ENCODE results near the gene PRKN. TPM values are rescaled to one million over a fixed set of nuclear protein-coding genes. Genes with fewer than 3 reads are reported as not detected.

Gene PRKN
- total RNA-seq, 1 donor from 2014 or later: not detected

DNA sequence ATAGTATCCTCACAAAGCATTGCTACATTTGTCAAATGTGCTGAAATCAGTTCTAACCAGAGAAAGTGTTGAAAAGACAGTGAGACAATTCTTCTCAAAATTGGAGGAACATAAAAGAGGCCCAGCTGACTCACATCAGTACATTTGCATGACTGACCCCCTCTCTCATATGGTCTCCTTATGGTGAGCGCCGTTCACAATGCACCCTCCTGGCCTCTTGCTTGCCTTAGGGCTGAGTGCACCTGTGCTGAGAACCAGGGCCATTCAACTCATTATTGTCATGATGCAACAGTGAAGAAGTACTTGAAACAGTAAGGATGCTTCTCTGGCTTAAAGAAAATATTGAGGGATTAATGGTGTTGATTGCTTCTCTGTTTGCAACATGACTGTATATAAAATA is 1078.5 kb downstream of the PRKN start:
- Mint-ChIP-seq H3K36me3 (ENCODE audit: low read depth) (no peaks in the 10 kb centered on the region), H3K27me3 (ENCODE audit: insufficient read depth) (no peaks in the 10 kb centered on the region), H3K4me1 (ENCODE audit: low read depth) (no peaks in the 10 kb centered on the region), H3K9me3 (no peaks in the 10 kb centered on the region), H3K27ac (no peak overlapping the region), H3K4me3 (no peak overlapping the region)
- no peak for DNase-seq (ENCODE audit: low spot score)
- intact Hi-C loops (cut with micrococcal nuclease): no loop called here

DNA sequence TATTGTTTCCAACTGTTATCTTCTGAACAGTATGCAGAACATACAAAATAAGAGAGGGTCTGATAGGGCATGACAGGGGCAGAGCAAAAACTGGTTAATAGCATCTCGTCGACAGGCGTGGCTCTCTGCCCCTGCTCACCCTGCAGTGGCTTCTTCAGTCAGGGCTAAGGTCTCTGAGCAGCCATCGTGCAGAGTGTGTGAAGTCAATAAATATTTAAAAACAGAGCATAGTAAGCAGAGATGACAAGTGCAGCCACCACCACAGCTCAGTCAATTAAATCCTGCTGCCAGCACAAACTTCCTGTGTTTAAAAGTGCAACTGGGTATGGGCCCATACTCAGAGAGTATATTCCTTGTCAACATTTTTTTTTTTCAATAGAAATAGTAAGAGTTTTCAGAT is 1080.3 kb downstream of the PRKN start:
- Mint-ChIP-seq H3K27me3 (ENCODE audit: insufficient read depth) (no peaks in the 10 kb centered on the region), H3K36me3 (ENCODE audit: low read depth) (no peaks in the 10 kb centered on the region), H3K4me3 (no peak overlapping the region), H3K9me3 (no peaks in the 10 kb centered on the region), H3K4me1 (ENCODE audit: low read depth) (no peaks in the 10 kb centered on the region), H3K27ac (no peak overlapping the region)
- intact Hi-C loops (cut with micrococcal nuclease): no loop called here
- DNase-seq (ENCODE audit: low spot score): no peak

DNA sequence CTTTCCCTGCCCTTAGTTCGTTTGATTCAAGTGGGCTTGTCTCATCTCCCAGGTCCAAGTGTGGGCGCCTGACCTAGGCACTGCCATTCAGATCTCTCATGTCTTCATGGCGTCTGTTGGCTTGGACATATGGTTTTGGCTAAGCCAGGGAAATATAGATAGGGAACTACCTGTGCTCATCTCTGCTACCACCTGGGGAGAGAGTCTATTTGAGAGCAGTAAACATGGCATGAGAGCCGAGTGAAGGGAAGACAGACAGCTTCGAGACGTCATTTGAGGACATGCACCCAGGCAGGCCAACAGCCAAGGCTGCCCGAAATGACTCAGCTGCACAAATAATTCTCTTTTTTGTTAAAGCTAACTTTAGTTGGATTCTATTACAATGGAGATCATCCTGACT is 1083.0 kb downstream of the PRKN start:
- H3K36me3 Mint-ChIP-seq (ENCODE audit: low read depth): no peaks in the 10 kb centered on the region
- no peaks in the 10 kb centered on the region for H3K27me3 Mint-ChIP-seq (ENCODE audit: insufficient read depth)
- H3K27ac Mint-ChIP-seq: no peak overlapping the region
- no peak for DNase-seq (ENCODE audit: low spot score)
- H3K4me3 Mint-ChIP-seq: no peak overlapping the region
- intact Hi-C loops (cut with micrococcal nuclease): no loop called here
- H3K4me1 Mint-ChIP-seq (ENCODE audit: low read depth): no peaks in the 10 kb centered on the region
- H3K9me3 Mint-ChIP-seq: peaks cover 1% of the 10 kb centered on the region

DNA sequence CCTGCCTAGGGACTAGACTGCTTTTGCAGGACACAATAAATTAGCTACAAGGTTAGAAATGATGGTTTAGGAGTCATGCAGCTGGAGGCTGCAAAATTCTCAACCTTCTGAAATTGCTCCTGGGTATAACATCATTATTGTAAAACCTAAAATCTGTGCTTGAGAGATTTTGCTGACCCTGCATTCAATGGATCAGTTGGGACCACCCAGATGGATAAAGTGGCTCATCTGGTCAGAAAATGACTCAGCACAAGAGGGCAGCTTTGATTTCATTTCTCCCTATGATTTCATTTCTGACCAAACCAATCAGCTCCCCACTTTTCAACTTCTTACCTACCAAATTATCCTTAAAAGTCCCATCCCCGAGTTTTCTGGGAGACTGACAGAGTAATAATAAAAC is 1086.4 kb downstream of the PRKN start:
- H3K4me3 Mint-ChIP-seq: no peak overlapping the region
- intact Hi-C loops (cut with micrococcal nuclease): no loop called here
- H3K36me3 Mint-ChIP-seq (ENCODE audit: low read depth): no peaks in the 10 kb centered on the region
- no peak overlapping the region for H3K27ac Mint-ChIP-seq
- H3K9me3 Mint-ChIP-seq: peaks cover 9% of the 10 kb centered on the region
- H3K4me1 Mint-ChIP-seq (ENCODE audit: low read depth): no peaks in the 10 kb centered on the region
- H3K27me3 Mint-ChIP-seq (ENCODE audit: insufficient read depth): no peaks in the 10 kb centered on the region
- no peak for DNase-seq (ENCODE audit: low spot score)

DNA sequence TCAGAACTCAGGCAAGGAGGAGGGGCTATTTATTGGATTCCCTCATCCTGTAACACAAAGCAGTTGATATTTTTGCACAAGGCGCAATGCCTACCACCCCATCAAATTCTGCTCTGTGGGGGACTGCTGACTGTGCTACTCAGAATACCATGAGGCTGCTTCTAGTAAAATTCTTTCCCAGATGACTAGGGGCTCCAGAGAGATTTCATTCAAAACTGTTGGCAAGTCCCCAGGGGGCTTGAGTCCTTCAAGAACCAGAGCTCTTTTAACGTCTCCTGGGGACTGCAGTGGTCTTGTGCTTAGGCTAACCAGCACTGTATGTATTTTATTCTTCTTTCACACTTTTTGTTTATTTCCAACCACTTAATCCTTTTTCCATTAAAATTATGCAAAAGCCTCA is 1087.8 kb downstream of the PRKN start:
- H3K27ac Mint-ChIP-seq: no peak overlapping the region
- H3K4me3 Mint-ChIP-seq: no peak overlapping the region
- no peaks in the 10 kb centered on the region for H3K27me3 Mint-ChIP-seq (ENCODE audit: insufficient read depth)
- no peaks in the 10 kb centered on the region for H3K36me3 Mint-ChIP-seq (ENCODE audit: low read depth)
- intact Hi-C loops (cut with micrococcal nuclease): no loop called here
- peaks cover 9% of the 10 kb centered on the region for H3K9me3 Mint-ChIP-seq
- no peak for DNase-seq (ENCODE audit: low spot score)
- H3K4me1 Mint-ChIP-seq (ENCODE audit: low read depth): no peaks in the 10 kb centered on the region

DNA sequence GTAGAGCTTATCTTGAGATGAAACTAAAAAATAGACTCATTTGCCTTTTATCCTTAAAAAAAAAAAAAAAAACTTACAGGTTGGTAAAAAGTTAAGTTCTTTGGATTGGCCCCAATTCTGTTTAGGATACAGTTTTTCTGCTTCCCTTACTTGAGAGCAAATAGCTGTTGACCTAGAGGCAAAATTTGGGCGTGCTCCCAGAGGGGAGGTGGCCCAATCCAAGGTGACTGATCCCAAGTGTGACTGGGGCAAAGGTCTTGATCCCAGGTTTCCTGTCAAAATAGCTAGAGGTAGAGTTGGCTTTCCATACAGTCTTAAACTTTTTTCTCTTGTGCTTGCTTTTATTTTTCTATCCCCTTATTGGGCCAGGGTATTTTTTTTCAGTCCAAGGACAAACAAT is 1089.9 kb downstream of the PRKN start:
- no peak overlapping the region for H3K27ac Mint-ChIP-seq
- H3K27me3 Mint-ChIP-seq (ENCODE audit: insufficient read depth): no peaks in the 10 kb centered on the region
- DNase-seq (ENCODE audit: low spot score): no peak
- no peak overlapping the region for H3K4me3 Mint-ChIP-seq
- no peaks in the 10 kb centered on the region for H3K4me1 Mint-ChIP-seq (ENCODE audit: low read depth)
- peaks cover 9% of the 10 kb centered on the region for H3K9me3 Mint-ChIP-seq
- H3K36me3 Mint-ChIP-seq (ENCODE audit: low read depth): no peaks in the 10 kb centered on the region
- intact Hi-C loops (cut with micrococcal nuclease): no loop called here

DNA sequence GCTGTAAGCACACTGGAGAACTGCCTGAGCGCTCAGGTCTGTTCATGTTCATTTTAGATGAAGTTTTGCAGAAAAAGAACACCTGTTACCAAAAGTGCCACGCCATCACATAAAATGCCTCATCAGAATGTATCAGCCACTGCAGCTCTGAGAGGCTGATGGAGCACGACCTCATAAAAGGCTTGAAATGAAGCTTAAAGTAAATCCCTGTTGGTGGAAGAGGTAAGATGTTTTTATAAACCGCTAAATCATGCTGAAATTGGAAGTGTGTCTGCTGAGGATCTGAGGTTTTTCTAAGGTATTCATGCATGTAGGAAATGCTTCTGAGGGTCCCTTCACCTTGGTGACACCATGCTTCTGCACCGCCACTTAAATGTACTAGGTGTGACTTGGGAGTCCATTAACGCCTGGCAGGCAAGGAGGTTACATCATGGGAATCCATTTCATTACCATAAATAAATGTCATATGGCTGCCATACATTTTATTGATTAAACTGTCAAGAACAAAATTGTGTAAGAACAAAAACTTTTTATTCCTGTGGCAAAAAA is 1090.6 kb downstream of the PRKN start:
- H3K4me3 Mint-ChIP-seq: no peak overlapping the region
- DNase-seq (ENCODE audit: low spot score): no peak
- H3K9me3 Mint-ChIP-seq: peaks cover 9% of the 10 kb centered on the region
- H3K27ac Mint-ChIP-seq: no peak overlapping the region
- intact Hi-C loops (cut with micrococcal nuclease): no loop called here
- H3K27me3 Mint-ChIP-seq (ENCODE audit: insufficient read depth): no peaks in the 10 kb centered on the region
- no peaks in the 10 kb centered on the region for H3K4me1 Mint-ChIP-seq (ENCODE audit: low read depth)
- no peaks in the 10 kb centered on the region for H3K36me3 Mint-ChIP-seq (ENCODE audit: low read depth)

DNA sequence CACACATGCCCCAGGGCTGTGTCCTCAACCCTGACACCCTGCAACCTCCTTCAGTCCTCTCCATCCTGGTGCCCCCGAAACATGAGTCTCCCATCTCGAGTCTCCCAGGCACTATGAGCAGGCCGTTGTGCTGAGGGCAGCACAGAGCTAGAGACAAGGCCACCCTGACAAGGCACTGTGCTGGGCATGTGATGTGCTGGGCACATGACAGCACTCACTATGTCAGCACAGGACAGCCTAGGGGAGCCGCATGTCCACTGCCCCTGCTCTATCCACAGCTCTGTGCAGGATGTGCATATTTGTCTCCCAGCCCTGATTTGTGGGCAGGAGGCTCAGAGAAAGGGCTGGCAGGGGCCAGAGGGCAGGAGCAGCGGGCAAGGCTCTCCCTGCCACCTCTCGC is 1091.6 kb downstream of the PRKN start:
- Mint-ChIP-seq H3K9me3 (peaks cover 9% of the 10 kb centered on the region), H3K4me1 (ENCODE audit: low read depth) (no peaks in the 10 kb centered on the region), H3K36me3 (ENCODE audit: low read depth) (no peaks in the 10 kb centered on the region), H3K27me3 (ENCODE audit: insufficient read depth) (no peaks in the 10 kb centered on the region), H3K27ac (no peak overlapping the region), H3K4me3 (no peak overlapping the region)
- intact Hi-C loops (cut with micrococcal nuclease): no loop called here
- no peak for DNase-seq (ENCODE audit: low spot score)

DNA sequence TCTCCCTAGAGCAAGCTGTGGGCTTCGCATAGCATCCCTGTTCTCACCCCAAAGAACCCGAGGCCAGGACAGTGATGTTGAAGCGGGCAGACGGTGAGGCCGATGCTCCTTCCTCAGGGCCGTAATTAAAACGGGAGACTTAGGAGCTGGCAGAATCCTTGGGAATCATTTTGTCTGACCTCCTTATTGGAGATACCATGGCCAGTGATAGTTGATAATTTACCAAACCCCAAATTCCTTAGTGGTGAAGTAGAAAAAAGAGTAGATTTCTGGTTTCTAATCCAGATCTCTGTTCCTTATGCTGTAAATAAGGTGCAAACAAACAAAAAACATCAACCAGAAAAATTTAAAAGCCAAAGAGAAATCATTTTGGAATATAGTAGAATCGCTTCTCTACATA is 1092.7 kb downstream of the PRKN start:
- no peak for DNase-seq (ENCODE audit: low spot score)
- no peak overlapping the region for H3K4me3 Mint-ChIP-seq
- peaks cover 9% of the 10 kb centered on the region for H3K9me3 Mint-ChIP-seq
- no peaks in the 10 kb centered on the region for H3K36me3 Mint-ChIP-seq (ENCODE audit: low read depth)
- intact Hi-C loops (cut with micrococcal nuclease): no loop called here
- H3K4me1 Mint-ChIP-seq (ENCODE audit: low read depth): no peaks in the 10 kb centered on the region
- H3K27ac Mint-ChIP-seq: no peak overlapping the region
- H3K27me3 Mint-ChIP-seq (ENCODE audit: insufficient read depth): no peaks in the 10 kb centered on the region

DNA sequence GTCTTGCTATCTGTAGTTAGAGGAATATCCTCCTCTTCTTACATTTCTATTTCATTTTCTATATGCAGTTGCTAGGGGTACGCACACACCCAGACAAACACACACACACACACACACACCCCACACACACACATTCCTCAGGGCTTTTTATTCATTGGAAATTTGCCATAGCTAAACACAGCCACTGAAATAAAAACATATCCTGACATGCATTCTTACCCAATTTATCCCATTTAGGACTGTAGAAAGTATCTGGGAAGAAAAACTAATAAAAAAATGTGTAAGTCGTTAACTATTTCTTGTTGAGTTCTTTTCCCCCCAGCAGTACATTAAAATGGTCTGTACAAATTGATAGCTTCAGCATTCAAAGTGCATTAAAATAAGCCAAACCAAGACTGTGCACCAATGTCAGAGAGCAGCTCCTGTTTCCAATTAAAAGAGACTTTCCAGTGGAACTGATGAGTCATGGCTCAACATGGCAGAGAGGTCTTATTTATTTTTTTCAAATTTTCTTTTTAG is 1095.8 kb downstream of the PRKN start:
- H3K27me3 Mint-ChIP-seq (ENCODE audit: insufficient read depth): no peaks in the 10 kb centered on the region
- no peaks in the 10 kb centered on the region for H3K9me3 Mint-ChIP-seq
- no peaks in the 10 kb centered on the region for H3K36me3 Mint-ChIP-seq (ENCODE audit: low read depth)
- intact Hi-C loops (cut with micrococcal nuclease): no loop called here
- no peaks in the 10 kb centered on the region for H3K4me1 Mint-ChIP-seq (ENCODE audit: low read depth)
- DNase-seq (ENCODE audit: low spot score): no peak
- H3K27ac Mint-ChIP-seq: no peak overlapping the region
- no peak overlapping the region for H3K4me3 Mint-ChIP-seq

DNA sequence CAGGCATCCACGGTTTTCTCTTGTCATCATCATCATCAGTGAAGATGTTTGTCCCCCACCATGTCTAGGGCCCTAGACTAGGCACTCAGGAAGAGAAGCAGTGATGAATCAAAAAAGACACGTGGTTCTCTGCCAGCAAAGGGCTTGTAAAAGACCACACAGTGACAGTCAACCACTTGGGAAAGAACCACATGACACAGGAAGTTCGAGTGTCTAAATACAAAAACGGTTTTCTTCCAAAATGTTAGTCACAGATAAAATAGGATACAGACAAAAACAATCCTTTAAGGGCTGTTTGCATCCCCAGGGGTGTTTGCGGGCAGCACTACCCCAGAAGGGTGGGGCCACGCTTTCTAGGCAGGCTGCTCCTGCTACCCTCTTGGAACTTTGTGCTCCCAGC is 1096.9 kb downstream of the PRKN start:
- H3K27me3 Mint-ChIP-seq (ENCODE audit: insufficient read depth): no peaks in the 10 kb centered on the region
- H3K4me3 Mint-ChIP-seq: no peak overlapping the region
- DNase-seq (ENCODE audit: low spot score): no peak
- no peaks in the 10 kb centered on the region for H3K36me3 Mint-ChIP-seq (ENCODE audit: low read depth)
- intact Hi-C loops (cut with micrococcal nuclease): no loop called here
- no peaks in the 10 kb centered on the region for H3K9me3 Mint-ChIP-seq
- no peak overlapping the region for H3K27ac Mint-ChIP-seq
- H3K4me1 Mint-ChIP-seq (ENCODE audit: low read depth): no peaks in the 10 kb centered on the region

DNA sequence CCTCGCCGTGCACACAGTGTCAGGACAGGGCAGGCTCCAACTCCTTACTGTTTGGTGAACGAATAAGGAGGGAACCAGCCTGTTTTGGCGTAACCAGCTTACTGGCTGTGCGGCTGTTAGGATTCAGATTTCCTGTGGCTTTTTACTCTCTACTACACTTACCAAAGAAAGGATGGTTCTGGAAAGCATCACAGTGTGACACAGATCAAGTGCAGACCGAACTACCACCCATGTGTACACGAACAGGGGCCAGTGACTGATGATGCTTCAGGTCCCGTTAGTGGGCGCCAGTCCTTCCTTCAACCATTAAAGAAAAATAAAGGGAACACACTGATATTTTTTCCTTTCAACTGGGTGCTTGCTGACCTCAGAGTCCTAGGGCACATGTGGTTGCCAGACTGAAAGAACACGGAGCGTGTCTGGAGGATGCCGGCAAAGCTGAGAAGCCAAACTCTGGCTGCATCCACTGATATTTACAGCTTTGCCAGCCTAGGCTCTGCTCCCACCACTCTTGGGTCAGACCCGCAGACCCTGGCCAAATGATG is 1101.4 kb downstream of the PRKN start:
- no peak overlapping the region for H3K27ac Mint-ChIP-seq
- intact Hi-C loops (cut with micrococcal nuclease): no loop called here
- H3K36me3 Mint-ChIP-seq (ENCODE audit: low read depth): no peaks in the 10 kb centered on the region
- H3K4me3 Mint-ChIP-seq: no peak overlapping the region
- no peaks in the 10 kb centered on the region for H3K4me1 Mint-ChIP-seq (ENCODE audit: low read depth)
- H3K9me3 Mint-ChIP-seq: no peaks in the 10 kb centered on the region
- DNase-seq (ENCODE audit: low spot score): no peak
- no peaks in the 10 kb centered on the region for H3K27me3 Mint-ChIP-seq (ENCODE audit: insufficient read depth)

DNA sequence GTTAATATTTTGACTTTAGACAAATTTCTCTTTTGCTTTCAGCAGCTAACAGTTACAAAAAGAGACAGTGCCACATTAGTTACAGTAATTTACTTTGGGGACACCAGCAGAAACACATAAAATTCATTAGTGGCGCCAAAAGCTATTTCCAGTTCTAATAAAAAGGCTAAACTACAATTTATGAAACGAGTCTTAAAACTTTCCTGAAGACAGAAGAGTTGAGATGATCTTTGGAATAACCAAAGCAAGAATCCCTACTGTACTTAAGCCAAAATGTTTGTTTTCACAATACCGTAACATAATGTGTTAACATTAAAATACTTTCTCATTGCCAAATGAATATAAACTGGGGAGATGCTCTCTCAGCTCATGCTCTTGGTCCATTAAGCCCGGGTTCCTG is 1103.5 kb downstream of the PRKN start:
- H3K9me3 Mint-ChIP-seq: no peaks in the 10 kb centered on the region
- H3K4me3 Mint-ChIP-seq: no peak overlapping the region
- no peak for DNase-seq (ENCODE audit: low spot score)
- intact Hi-C loops (cut with micrococcal nuclease): no loop called here
- H3K36me3 Mint-ChIP-seq (ENCODE audit: low read depth): no peaks in the 10 kb centered on the region
- no peak overlapping the region for H3K27ac Mint-ChIP-seq
- H3K27me3 Mint-ChIP-seq (ENCODE audit: insufficient read depth): no peaks in the 10 kb centered on the region
- H3K4me1 Mint-ChIP-seq (ENCODE audit: low read depth): no peaks in the 10 kb centered on the region

DNA sequence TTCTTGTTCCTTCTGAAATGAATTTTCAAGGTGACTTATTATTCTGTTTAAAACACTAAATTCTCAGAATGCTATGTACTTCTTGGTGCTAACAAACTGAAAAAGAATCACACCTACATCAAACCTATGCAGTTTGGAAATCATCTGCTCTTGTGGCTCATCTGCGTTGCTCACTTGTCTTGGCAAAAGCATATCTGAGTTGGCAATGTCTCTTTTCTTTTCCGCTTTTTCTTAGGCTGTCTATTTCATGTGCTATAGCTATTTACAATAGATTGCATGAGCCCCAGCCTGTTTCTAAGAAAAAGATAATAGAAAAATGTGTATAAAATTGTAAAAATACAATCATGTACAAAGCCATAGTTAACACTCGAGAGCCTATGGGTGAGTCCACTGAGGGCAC is 1104.8 kb downstream of the PRKN start:
- Mint-ChIP-seq H3K4me3 (no peak overlapping the region), H3K27ac (no peak overlapping the region), H3K36me3 (ENCODE audit: low read depth) (no peaks in the 10 kb centered on the region), H3K27me3 (ENCODE audit: insufficient read depth) (no peaks in the 10 kb centered on the region), H3K4me1 (ENCODE audit: low read depth) (no peaks in the 10 kb centered on the region), H3K9me3 (no peaks in the 10 kb centered on the region)
- DNase-seq (ENCODE audit: low spot score): no peak
- intact Hi-C loops (cut with micrococcal nuclease): no loop called here
